ENCODE data around the gene SMIM29.
A peak's percentile ranks its signal among the peaks of the same experiment; 100 is the strongest.
"Not testable (repeated sequence)": the region's sequence is repeated elsewhere in the genome, so short reads cannot be mapped to it uniquely, and the experiment has no call there.

SMIM29 gene

GRCh38 chr6:34260576-34261267 lies 11.9 kb upstream of the SMIM29 start:
- no peak for DNase-seq (ENCODE audit: low spot score)
- no peak for TF ChIP-seq CTCF (IDR thresholded peaks at IDR 0.05; ENCODE audit: extremely low read depth, missing control alignments)

- DNase-seq (ENCODE audit: low spot score): no peak
- TF ChIP-seq CTCF (IDR thresholded peaks at IDR 0.05; ENCODE audit: extremely low read depth, missing control alignments): no peak
Measured at GRCh38 chr6:34259529-34260069, 10.8 kb upstream of the SMIM29 start.

GRCh38 chr6:34252395-34252794 lies 3.6 kb upstream of the SMIM29 start:
- DNase-seq (ENCODE audit: low spot score): not testable (repeated sequence)

GRCh38 chr6:34249469-34250261 lies 859 bp upstream of the SMIM29 start:
- no peak for TF ChIP-seq CTCF (IDR thresholded peaks at IDR 0.05; ENCODE audit: extremely low read depth, missing control alignments)
- DNase-seq (ENCODE audit: low spot score): peak; percentile 3

- no peak for TF ChIP-seq CTCF (IDR thresholded peaks at IDR 0.05; ENCODE audit: extremely low read depth, missing control alignments)
- peak; percentile 73 for DNase-seq (ENCODE audit: low spot score)
Measured at GRCh38 chr6:34248198-34248726, 544 bp downstream of the SMIM29 start.

GRCh38 chr6:34247481-34248197 lies 1.2 kb downstream of the SMIM29 start:
- no peak for TF ChIP-seq CTCF (IDR thresholded peaks at IDR 0.05; ENCODE audit: extremely low read depth, missing control alignments)
- DNase-seq (ENCODE audit: low spot score): peak; percentile 8

- peak; percentile 60 for TF ChIP-seq CTCF (IDR thresholded peaks at IDR 0.05; ENCODE audit: extremely low read depth, missing control alignments)
- DNase-seq (ENCODE audit: low spot score): peak; percentile 60
Measured at GRCh38 chr6:34246563-34247391, 2.0 kb downstream of the SMIM29 start.

Measured in GM20000 (cell line).